ENCODE results near the gene FAM135A.
"Not testable (repeated sequence)": the region's sequence is repeated elsewhere in the genome, so short reads cannot be mapped to it uniquely, and the experiment has no call there.

The FAM135A gene

DNA sequence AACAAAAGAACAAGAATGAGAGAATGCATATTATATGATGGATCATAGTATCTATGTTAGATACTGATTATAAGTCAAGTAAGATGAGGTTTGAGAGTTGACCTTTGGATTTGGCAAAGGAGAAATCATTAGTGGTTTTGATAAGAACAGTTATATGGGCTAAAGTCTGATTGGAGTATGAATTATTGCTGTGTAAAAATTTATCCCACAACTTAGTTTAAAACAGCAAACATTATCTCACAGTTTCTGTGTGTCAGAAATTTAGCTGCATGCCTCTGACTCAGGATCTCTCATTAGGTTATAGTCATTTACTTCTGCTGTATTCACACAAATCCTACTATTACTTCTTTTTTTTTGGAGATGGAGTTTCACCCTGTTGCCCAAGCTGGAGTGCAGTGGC is 56.7 kb downstream of the FAM135A start:
- no peak for DNase-seq (ENCODE audit: low read depth)
- no peak overlapping the region for H3K4me3 ChIP-seq (ENCODE audit: low read depth, low read length)
- TF ChIP-seq, protein P1, sequence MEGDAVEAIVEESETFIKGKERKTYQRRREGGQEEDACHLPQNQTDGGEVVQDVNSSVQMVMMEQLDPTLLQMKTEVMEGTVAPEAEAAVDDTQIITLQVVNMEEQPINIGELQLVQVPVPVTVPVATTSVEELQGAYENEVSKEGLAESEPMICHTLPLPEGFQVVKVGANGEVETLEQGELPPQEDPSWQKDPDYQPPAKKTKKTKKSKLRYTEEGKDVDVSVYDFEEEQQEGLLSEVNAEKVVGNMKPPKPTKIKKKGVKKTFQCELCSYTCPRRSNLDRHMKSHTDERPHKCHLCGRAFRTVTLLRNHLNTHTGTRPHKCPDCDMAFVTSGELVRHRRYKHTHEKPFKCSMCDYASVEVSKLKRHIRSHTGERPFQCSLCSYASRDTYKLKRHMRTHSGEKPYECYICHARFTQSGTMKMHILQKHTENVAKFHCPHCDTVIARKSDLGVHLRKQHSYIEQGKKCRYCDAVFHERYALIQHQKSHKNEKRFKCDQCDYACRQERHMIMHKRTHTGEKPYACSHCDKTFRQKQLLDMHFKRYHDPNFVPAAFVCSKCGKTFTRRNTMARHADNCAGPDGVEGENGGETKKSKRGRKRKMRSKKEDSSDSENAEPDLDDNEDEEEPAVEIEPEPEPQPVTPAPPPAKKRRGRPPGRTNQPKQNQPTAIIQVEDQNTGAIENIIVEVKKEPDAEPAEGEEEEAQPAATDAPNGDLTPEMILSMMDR (conservative IDR thresholded peaks at IDR 0.05; ENCODE audit: low read depth, low read length) = no peak

DNA sequence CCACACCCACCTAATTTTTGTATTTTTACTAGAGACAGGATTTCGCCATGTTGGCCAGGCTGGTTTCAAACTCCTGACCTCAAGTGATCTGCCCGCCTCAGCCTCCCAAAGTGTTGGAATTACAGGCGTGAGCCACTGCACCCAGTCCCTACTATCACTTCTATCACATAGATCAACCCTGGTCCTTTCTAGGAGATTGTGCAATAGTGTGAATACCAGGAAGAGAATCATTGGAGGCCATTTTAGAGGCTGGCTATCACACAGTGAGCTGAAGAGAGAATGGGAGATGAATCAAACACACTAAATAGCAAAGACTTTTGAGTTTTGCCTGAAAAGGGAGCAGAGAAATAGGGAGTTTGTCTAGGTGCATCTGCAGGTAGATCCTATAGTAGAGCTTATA is 57.2 kb downstream of the FAM135A start:
- DNase-seq (ENCODE audit: low read depth); H3K4me3 ChIP-seq (ENCODE audit: low read depth, low read length): not testable (repeated sequence)

DNA sequence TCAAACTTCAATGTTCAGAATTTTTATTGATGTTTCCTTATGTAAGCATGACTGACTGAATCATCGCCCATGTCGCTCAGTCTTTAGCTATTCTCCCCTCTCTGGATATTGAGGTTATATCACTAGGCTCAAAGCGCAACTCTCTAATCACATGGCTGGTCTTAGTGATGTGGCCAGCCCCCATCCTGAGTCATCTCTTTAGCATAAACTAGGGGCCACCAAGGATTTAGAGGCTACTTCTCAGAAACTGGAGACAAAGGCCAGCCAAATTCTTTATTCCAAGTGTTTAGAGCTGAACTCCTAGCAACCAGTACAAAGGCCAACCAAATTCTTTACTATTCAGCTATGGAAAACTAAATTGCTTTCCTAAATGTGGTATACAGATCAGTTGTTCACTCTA is 61.4 kb downstream of the FAM135A start:
- DNase-seq (ENCODE audit: low read depth) = peak; percentile 9
- TF ChIP-seq, protein P1 (conservative IDR thresholded peaks at IDR 0.05; ENCODE audit: low read depth, low read length) = no peak
- H3K4me3 ChIP-seq (ENCODE audit: low read depth, low read length) = no peak overlapping the region

DNA sequence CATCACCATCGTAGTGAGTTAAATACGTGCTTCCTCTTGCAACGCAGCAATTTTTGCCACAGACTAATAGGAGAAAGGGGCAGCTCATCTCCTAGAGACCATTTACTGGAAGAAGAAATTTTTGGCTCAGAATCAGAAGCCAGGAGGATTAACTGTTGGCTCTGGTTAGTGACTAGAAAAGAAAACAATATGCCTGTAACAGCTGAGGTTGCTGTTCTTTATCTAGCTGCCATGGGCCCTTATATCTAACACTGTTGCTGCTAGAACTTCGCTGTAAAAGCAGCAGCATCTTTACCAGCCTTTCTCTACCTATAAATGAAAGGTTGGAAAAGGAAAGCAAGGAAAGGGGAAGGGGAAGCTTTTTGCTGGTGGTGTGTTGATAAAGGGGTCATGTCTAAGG is 65.9 kb downstream of the FAM135A start:
- H3K4me3 ChIP-seq (ENCODE audit: low read depth, low read length) = no peak overlapping the region
- peak; percentile 55 for DNase-seq (ENCODE audit: low read depth)
- TF ChIP-seq, protein P1 (conservative IDR thresholded peaks at IDR 0.05; ENCODE audit: low read depth, low read length) = no peak

DNA sequence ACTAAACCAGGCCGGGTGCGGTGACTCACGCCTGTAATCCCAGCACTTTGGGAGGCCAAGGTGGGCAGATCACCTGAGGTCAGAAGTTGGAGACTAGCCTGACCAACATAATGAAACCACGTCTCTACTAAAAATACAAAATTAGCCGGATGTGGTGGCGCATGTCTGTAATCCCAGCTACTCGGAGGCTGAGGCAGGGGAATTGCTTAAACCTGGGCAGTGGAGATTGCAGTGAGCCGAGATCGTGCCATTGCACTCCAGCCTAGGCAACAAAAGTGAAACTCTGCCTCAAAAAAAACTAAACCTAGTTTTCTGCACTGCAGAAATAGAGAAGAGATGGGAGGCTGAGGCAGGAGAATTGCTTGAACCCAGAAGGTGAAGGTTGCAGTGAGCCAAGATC is 73.3 kb downstream of the FAM135A start:
- H3K4me3 ChIP-seq (ENCODE audit: low read depth, low read length) = not testable (repeated sequence)

DNA sequence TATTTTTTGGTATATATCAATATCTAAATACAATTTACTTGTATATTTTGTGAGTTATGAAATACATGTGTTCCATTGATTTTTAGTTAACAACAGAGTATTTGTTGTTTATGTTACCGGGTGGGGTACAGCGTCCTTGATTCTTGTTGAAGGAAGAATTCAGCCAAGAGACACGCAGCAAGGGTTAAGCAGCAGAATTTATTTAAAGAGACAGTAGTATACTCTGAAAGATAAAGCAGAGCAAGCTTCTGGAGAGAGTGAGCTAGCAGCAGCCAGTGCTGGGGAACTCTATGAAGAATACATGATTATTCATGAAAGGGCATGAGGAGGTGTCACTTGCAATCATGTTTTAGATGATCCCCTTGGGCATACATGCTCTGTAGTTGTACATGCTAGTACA is 76.1 kb downstream of the FAM135A start:
- no peak for DNase-seq (ENCODE audit: low read depth)
- no peak overlapping the region for H3K4me3 ChIP-seq (ENCODE audit: low read depth, low read length)
- TF ChIP-seq, protein P1 (conservative IDR thresholded peaks at IDR 0.05; ENCODE audit: low read depth, low read length) = no peak

More for the DNA sequence above, 73.3 kb downstream of the FAM135A start:
- not testable (repeated sequence) for DNase-seq (ENCODE audit: low read depth)

DNA sequence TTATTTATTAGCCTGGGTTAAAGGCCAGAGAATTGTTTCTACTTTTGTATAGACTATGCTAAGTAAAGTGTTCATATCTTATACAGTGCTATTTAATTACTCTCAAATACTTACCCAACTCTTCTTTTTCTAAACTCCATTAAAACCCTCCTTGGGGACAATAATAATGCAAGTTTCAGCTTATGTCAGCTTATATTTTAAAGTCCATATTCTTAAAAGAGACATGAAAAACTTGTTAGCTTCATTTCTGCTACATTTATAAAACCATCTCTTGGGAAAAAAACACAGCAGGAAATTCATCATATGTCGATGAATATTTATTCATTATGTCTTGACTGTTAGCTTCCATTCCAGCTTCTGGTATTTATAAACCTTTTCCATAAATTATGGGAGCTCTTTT is 81.5 kb downstream of the FAM135A start:
- TF ChIP-seq, protein P1 (conservative IDR thresholded peaks at IDR 0.05; ENCODE audit: low read depth, low read length) = no peak
- DNase-seq (ENCODE audit: low read depth) = no peak
- H3K4me3 ChIP-seq (ENCODE audit: low read depth, low read length) = no peak overlapping the region

DNA sequence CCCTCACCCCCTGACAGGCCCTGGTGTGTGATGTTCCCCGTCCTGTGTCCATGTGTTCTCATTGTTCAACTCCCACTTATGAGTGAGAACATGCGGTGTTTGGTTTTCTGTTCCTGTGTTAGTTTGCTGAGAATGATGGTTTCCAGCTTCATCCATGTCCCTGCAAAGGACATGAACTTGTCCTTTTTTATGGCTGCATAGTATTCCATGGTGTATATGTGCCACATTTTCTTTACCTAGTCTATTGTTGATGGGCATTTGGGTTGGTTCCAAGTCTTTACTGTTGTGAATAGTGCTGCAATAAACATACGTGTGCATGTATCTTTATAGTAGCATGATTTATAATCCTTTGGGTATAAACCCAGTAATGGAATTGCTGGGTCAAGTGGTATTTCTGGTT is 82.5 kb downstream of the FAM135A start:
- not testable (repeated sequence) for DNase-seq (ENCODE audit: low read depth); H3K4me3 ChIP-seq (ENCODE audit: low read depth, low read length)

DNA sequence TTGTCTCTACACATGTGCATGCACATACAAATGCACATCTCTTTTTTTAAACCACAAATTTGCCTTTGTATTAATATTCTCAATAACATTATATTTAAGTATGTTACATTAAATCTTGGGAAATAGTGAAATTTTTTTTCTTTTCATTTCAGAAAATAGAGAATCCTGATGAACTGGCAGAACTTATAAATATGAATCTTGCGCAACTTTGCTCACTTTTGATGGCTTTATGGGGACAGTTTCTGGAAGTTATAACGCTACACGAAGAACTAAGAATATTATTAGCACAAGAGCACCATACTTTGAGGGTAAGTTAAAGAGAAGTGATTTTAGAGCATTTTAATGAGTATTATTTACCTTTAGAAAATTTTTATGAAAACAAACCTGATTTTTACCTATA is 89.2 kb downstream of the FAM135A start:
- TF ChIP-seq, protein P1 (conservative IDR thresholded peaks at IDR 0.05; ENCODE audit: low read depth, low read length) = no peak
- DNase-seq (ENCODE audit: low read depth) = no peak
- no peak overlapping the region for H3K4me3 ChIP-seq (ENCODE audit: low read depth, low read length)
